IPS-15b (cell line): ENCODE results near the gene CCDC146.

Source experiments
- H3K27me3 ChIP-seq: one replicate; pipeline ENCODE4 v1.6.1; 2013; ENCODE audit warnings: low read length; ENCODE audit not compliant: control insufficient read depth, insufficient read depth
- H3K36me3 ChIP-seq: one replicate; pipeline ENCODE4 v1.6.1; 2013; ENCODE audit warnings: low read length; ENCODE audit not compliant: control insufficient read depth, insufficient read depth
- H3K4me1 ChIP-seq: one replicate; pipeline ENCODE4 v1.6.1; 2013; ENCODE audit warnings: mild to moderate bottlenecking, low read length; ENCODE audit not compliant: control insufficient read depth, insufficient read depth
- H3K4me3 ChIP-seq: one replicate; pipeline ENCODE4 v1.5.1; 2013; ENCODE audit warnings: low read depth, low read length
- H3K9ac ChIP-seq: one replicate; pipeline ENCODE4 v1.6.1; 2013; ENCODE audit warnings: low read depth, mild to moderate bottlenecking, low read length
- H3K9me3 ChIP-seq: one replicate; pipeline ENCODE4 v1.6.1; 2013; ENCODE audit warnings: mild to moderate bottlenecking, low read length; ENCODE audit not compliant: control insufficient read depth, insufficient read depth

The CCDC146 gene

GRCh38 chr7:77238703-77239136, 116.3 kb downstream of the CCDC146 start:
- H3K9me3 ChIP-seq: no peaks in the 10 kb centered on the region
- no peak overlapping the region for H3K9ac ChIP-seq
- H3K27me3 ChIP-seq: no peaks in the 10 kb centered on the region
- no peaks in the 10 kb centered on the region for H3K36me3 ChIP-seq
- no peak overlapping the region for H3K4me3 ChIP-seq
- peaks cover 15% of the 10 kb centered on the region for H3K4me1 ChIP-seq

GRCh38 chr7:77239471-77239870, 117.1 kb downstream of the CCDC146 start:
- Histone ChIP-seq H3K4me3 (no peak overlapping the region), H3K9ac (no peak overlapping the region), H3K27me3 (no peaks in the 10 kb centered on the region), H3K36me3 (no peaks in the 10 kb centered on the region), H3K9me3 (no peaks in the 10 kb centered on the region), H3K4me1 (peaks cover 15% of the 10 kb centered on the region)

- Histone ChIP-seq H3K9me3 (no peaks in the 10 kb centered on the region), H3K9ac (no peak overlapping the region), H3K4me1 (peaks cover 15% of the 10 kb centered on the region), H3K4me3 (no peak overlapping the region), H3K36me3 (no peaks in the 10 kb centered on the region), H3K27me3 (no peaks in the 10 kb centered on the region)
Measured at GRCh38 chr7:77242068-77242467, 119.7 kb downstream of the CCDC146 start.

GRCh38 chr7:77242554-77242953, 120.1 kb downstream of the CCDC146 start:
- H3K9ac ChIP-seq: no peak overlapping the region
- no peaks in the 10 kb centered on the region for H3K27me3 ChIP-seq
- H3K4me3 ChIP-seq: no peak overlapping the region
- H3K36me3 ChIP-seq: no peaks in the 10 kb centered on the region
- H3K4me1 ChIP-seq: peaks cover 15% of the 10 kb centered on the region
- H3K9me3 ChIP-seq: no peaks in the 10 kb centered on the region

GRCh38 chr7:77244222-77244934, 122.0 kb downstream of the CCDC146 start:
- Histone ChIP-seq H3K4me1 (peaks cover 15% of the 10 kb centered on the region), H3K36me3 (no peaks in the 10 kb centered on the region), H3K4me3 (no peak overlapping the region)

GRCh38 chr7:77245015-77245755, 122.8 kb downstream of the CCDC146 start:
- Histone ChIP-seq H3K4me1 (peaks cover 15% of the 10 kb centered on the region), H3K9ac (no peak overlapping the region), H3K36me3 (no peaks in the 10 kb centered on the region), H3K27me3 (no peaks in the 10 kb centered on the region), H3K9me3 (no peaks in the 10 kb centered on the region), H3K4me3 (no peak overlapping the region)

More at GRCh38 chr7:77244222-77244934, 122.0 kb downstream of the CCDC146 start:
- no peaks in the 10 kb centered on the region for H3K9me3 ChIP-seq
- no peaks in the 10 kb centered on the region for H3K27me3 ChIP-seq
- H3K9ac ChIP-seq: no peak overlapping the region

GRCh38 chr7:77246026-77246640, 123.7 kb downstream of the CCDC146 start:
- Histone ChIP-seq H3K36me3 (no peaks in the 10 kb centered on the region), H3K9me3 (no peaks in the 10 kb centered on the region), H3K9ac (no peak overlapping the region), H3K4me3 (no peak overlapping the region), H3K4me1 (peaks cover 15% of the 10 kb centered on the region), H3K27me3 (no peaks in the 10 kb centered on the region)

GRCh38 chr7:77247206-77247850, 124.9 kb downstream of the CCDC146 start:
- Histone ChIP-seq H3K4me1 (peaks cover 10% of the 10 kb centered on the region), H3K36me3 (no peaks in the 10 kb centered on the region), H3K9ac (no peak overlapping the region), H3K27me3 (no peaks in the 10 kb centered on the region), H3K9me3 (no peaks in the 10 kb centered on the region), H3K4me3 (no peak overlapping the region)

GRCh38 chr7:77248154-77248553, 125.7 kb downstream of the CCDC146 start:
- no peak overlapping the region for H3K4me3 ChIP-seq
- no peak overlapping the region for H3K9ac ChIP-seq
- no peaks in the 10 kb centered on the region for H3K9me3 ChIP-seq
- peaks cover 2% of the 10 kb centered on the region for H3K4me1 ChIP-seq
- H3K27me3 ChIP-seq: no peaks in the 10 kb centered on the region
- H3K36me3 ChIP-seq: no peaks in the 10 kb centered on the region

- Histone ChIP-seq H3K27me3 (no peaks in the 10 kb centered on the region), H3K36me3 (no peaks in the 10 kb centered on the region), H3K9ac (no peak overlapping the region), H3K4me1 (no peaks in the 10 kb centered on the region), H3K4me3 (no peak overlapping the region), H3K9me3 (no peaks in the 10 kb centered on the region)
Measured at GRCh38 chr7:77252506-77252905, 130.1 kb downstream of the CCDC146 start.

GRCh38 chr7:77253151-77253550, 130.7 kb downstream of the CCDC146 start:
- H3K4me3 ChIP-seq: no peak overlapping the region
- no peak overlapping the region for H3K9ac ChIP-seq
- H3K36me3 ChIP-seq: no peaks in the 10 kb centered on the region
- no peaks in the 10 kb centered on the region for H3K4me1 ChIP-seq
- H3K27me3 ChIP-seq: no peaks in the 10 kb centered on the region
- no peaks in the 10 kb centered on the region for H3K9me3 ChIP-seq
